ENCODE results near the gene DLGAP1.

DLGAP1 gene

GRCh38 chr18:4358618-4359017 lies 96.5 kb downstream of the DLGAP1 start:
- Histone ChIP-seq H2BK15ac (ENCODE audit: low read length) (no peak overlapping the region), H2BK5ac (ENCODE audit: low read length) (no peak overlapping the region), H2BK12ac (ENCODE audit: low read length) (no peak overlapping the region), H4K8ac (ENCODE audit: low read depth, low read length) (no peak overlapping the region), H4K91ac (ENCODE audit: low read depth, low read length, poor library complexity) (no peak overlapping the region), H3K18ac (ENCODE audit: low read length) (no peak overlapping the region), H3K14ac (ENCODE audit: low read length) (no peak overlapping the region), H3K79me1 (ENCODE audit: low read depth, low read length) (no peaks in the 10 kb centered on the region), H3K23ac (ENCODE audit: low read depth, low read length, poor library complexity) (no peak overlapping the region), H3K27me3 (ENCODE audit: control insufficient read depth in 3 of 3, insufficient read depth in 3 of 3, low read depth in 1 of 3, low read length in 3 of 3) (no peaks in the 10 kb centered on the region), H3K27ac (replicated peaks; ENCODE audit: low read length) (no peak overlapping the region), H3K9me3 (replicated peaks in 1 of 2; ENCODE audit: control insufficient read depth in 2 of 2, insufficient read depth in 1 of 2, low read depth in 1 of 2, low read length in 2 of 2) (no peaks in the 10 kb centered on the region), H3K4me1 (ENCODE audit: control insufficient read depth in 2 of 2, insufficient read depth in 1 of 2, low read depth in 1 of 2, low read length in 2 of 2) (peaks cover 2 to 6% of the 10 kb centered on the region in 2 donors), H2AK5ac (ENCODE audit: low read depth, low read length) (no peak overlapping the region), H3K36me3 (replicated peaks in 1 of 2; ENCODE audit: control insufficient read depth in 2 of 2, insufficient read depth in 2 of 2, low read length in 2 of 2) (no peaks in the 10 kb centered on the region), H3K4me3 (ENCODE audit: low read length in 2 of 2) (no peak overlapping the region), H3K4me2 (ENCODE audit: insufficient read depth, low read length, poor library complexity, severe bottlenecking) (no peak overlapping the region), H2BK120ac (ENCODE audit: low read depth, low read length) (no peak overlapping the region), H3K4ac (ENCODE audit: low read length) (no peak overlapping the region), H2AFZ (ENCODE audit: low read length) (no peak overlapping the region), H3K9ac (ENCODE audit: low read depth, low read length, poor library complexity) (no peak overlapping the region)
- WGBS, 2 donors (ENCODE audit: extremely low coverage in 2 of 2, insufficient read length in 2 of 2, insufficient replicate concordance in 1 of 2) = no CpG with 5 or more reads among the region's 4 CpGs
- DNase-seq (ENCODE audit: low spot score) = no peak

- Histone ChIP-seq H3K27me3 (ENCODE audit: control insufficient read depth in 3 of 3, insufficient read depth in 3 of 3, low read depth in 1 of 3, low read length in 3 of 3) (peaks cover 0 to 6% (median 0%) of the 10 kb centered on the region in 3 experiments), H3K27ac (replicated peaks; ENCODE audit: low read length) (no peak overlapping the region), H3K4me1 (ENCODE audit: control insufficient read depth in 2 of 2, insufficient read depth in 1 of 2, low read depth in 1 of 2, low read length in 2 of 2) (peaks cover 2 to 12% of the 10 kb centered on the region in 2 donors), H2BK12ac (ENCODE audit: low read length) (no peak overlapping the region), H3K36me3 (replicated peaks in 1 of 2; ENCODE audit: control insufficient read depth in 2 of 2, insufficient read depth in 2 of 2, low read length in 2 of 2) (no peaks in the 10 kb centered on the region), H2BK5ac (ENCODE audit: low read length) (no peak overlapping the region), H4K8ac (ENCODE audit: low read depth, low read length) (no peak overlapping the region), H3K9me3 (replicated peaks in 1 of 2; ENCODE audit: control insufficient read depth in 2 of 2, insufficient read depth in 1 of 2, low read depth in 1 of 2, low read length in 2 of 2) (no peaks in the 10 kb centered on the region), H3K18ac (ENCODE audit: low read length) (no peak overlapping the region), H4K91ac (ENCODE audit: low read depth, low read length, poor library complexity) (no peak overlapping the region), H3K4me3 (ENCODE audit: low read length in 2 of 2) (no peak overlapping the region), H2AFZ (ENCODE audit: low read length) (no peak overlapping the region), H3K4ac (ENCODE audit: low read length) (no peak overlapping the region), H2AK5ac (ENCODE audit: low read depth, low read length) (no peak overlapping the region), H3K14ac (ENCODE audit: low read length) (peak overlapping the region; percentile 58), H3K9ac (ENCODE audit: low read depth, low read length, poor library complexity) (no peak overlapping the region), H3K4me2 (ENCODE audit: insufficient read depth, low read length, poor library complexity, severe bottlenecking) (no peak overlapping the region), H3K23ac (ENCODE audit: low read depth, low read length, poor library complexity) (no peak overlapping the region), H2BK120ac (ENCODE audit: low read depth, low read length) (no peak overlapping the region), H2BK15ac (ENCODE audit: low read length) (no peak overlapping the region), H3K79me1 (ENCODE audit: low read depth, low read length) (no peaks in the 10 kb centered on the region)
- no peak for DNase-seq (ENCODE audit: low spot score)
- WGBS, 2 donors (ENCODE audit: extremely low coverage in 2 of 2, insufficient read length in 2 of 2, insufficient replicate concordance in 1 of 2) = no CpG with 5 or more reads among the region's 4 CpGs
Observed at GRCh38 chr18:4357579-4357978, 97.5 kb downstream of the DLGAP1 start.

GRCh38 chr18:4356929-4357328 lies 98.2 kb downstream of the DLGAP1 start:
- no peak overlapping the region for H3K9ac ChIP-seq (ENCODE audit: low read depth, low read length, poor library complexity)
- no peak overlapping the region for H3K4ac ChIP-seq (ENCODE audit: low read length)
- no peak overlapping the region for H2BK12ac ChIP-seq (ENCODE audit: low read length)
- H2BK120ac ChIP-seq (ENCODE audit: low read depth, low read length) = no peak overlapping the region
- no peak overlapping the region for H3K18ac ChIP-seq (ENCODE audit: low read length)
- H3K27me3 ChIP-seq (ENCODE audit: control insufficient read depth in 3 of 3, insufficient read depth in 3 of 3, low read depth in 1 of 3, low read length in 3 of 3) = peaks cover 0 to 9% (median 0%) of the 10 kb centered on the region in 3 experiments
- no peak overlapping the region for H2BK5ac ChIP-seq (ENCODE audit: low read length)
- no peak overlapping the region for H2AK5ac ChIP-seq (ENCODE audit: low read depth, low read length)
- no peak overlapping the region for H3K4me2 ChIP-seq (ENCODE audit: insufficient read depth, low read length, poor library complexity, severe bottlenecking)
- H4K8ac ChIP-seq (ENCODE audit: low read depth, low read length) = no peak overlapping the region
- H3K27ac ChIP-seq (replicated peaks; ENCODE audit: low read length) = no peak overlapping the region
- no peak overlapping the region for H3K23ac ChIP-seq (ENCODE audit: low read depth, low read length, poor library complexity)
- no CpG with 5 or more reads among the region's 6 CpGs for WGBS, 2 donors (ENCODE audit: extremely low coverage in 2 of 2, insufficient read length in 2 of 2, insufficient replicate concordance in 1 of 2)
- H3K36me3 ChIP-seq (replicated peaks in 1 of 2; ENCODE audit: control insufficient read depth in 2 of 2, insufficient read depth in 2 of 2, low read length in 2 of 2) = no peaks in the 10 kb centered on the region
- no peaks in the 10 kb centered on the region for H3K9me3 ChIP-seq (replicated peaks in 1 of 2; ENCODE audit: control insufficient read depth in 2 of 2, insufficient read depth in 1 of 2, low read depth in 1 of 2, low read length in 2 of 2)
- H4K91ac ChIP-seq (ENCODE audit: low read depth, low read length, poor library complexity) = no peak overlapping the region
- no peak overlapping the region for H2BK15ac ChIP-seq (ENCODE audit: low read length)
- H3K14ac ChIP-seq (ENCODE audit: low read length) = no peak overlapping the region
- H3K79me1 ChIP-seq (ENCODE audit: low read depth, low read length) = no peaks in the 10 kb centered on the region
- peaks cover 2 to 12% of the 10 kb centered on the region in 2 donors for H3K4me1 ChIP-seq (ENCODE audit: control insufficient read depth in 2 of 2, insufficient read depth in 1 of 2, low read depth in 1 of 2, low read length in 2 of 2)
- DNase-seq (ENCODE audit: low spot score) = no peak
- no peak overlapping the region for H3K4me3 ChIP-seq (ENCODE audit: low read length in 2 of 2)
- no peak overlapping the region for H2AFZ ChIP-seq (ENCODE audit: low read length)

- Histone ChIP-seq H3K9me3 (replicated peaks in 1 of 2; ENCODE audit: control insufficient read depth in 2 of 2, insufficient read depth in 1 of 2, low read depth in 1 of 2, low read length in 2 of 2) (no peaks in the 10 kb centered on the region), H3K36me3 (replicated peaks in 1 of 2; ENCODE audit: control insufficient read depth in 2 of 2, insufficient read depth in 2 of 2, low read length in 2 of 2) (no peaks in the 10 kb centered on the region), H4K8ac (ENCODE audit: low read depth, low read length) (no peak overlapping the region), H4K91ac (ENCODE audit: low read depth, low read length, poor library complexity) (no peak overlapping the region), H3K27ac (replicated peaks; ENCODE audit: low read length) (no peak overlapping the region), H3K4ac (ENCODE audit: low read length) (no peak overlapping the region), H3K9ac (ENCODE audit: low read depth, low read length, poor library complexity) (no peak overlapping the region), H3K14ac (ENCODE audit: low read length) (no peak overlapping the region), H2BK12ac (ENCODE audit: low read length) (no peak overlapping the region), H3K4me1 (ENCODE audit: control insufficient read depth in 2 of 2, insufficient read depth in 1 of 2, low read depth in 1 of 2, low read length in 2 of 2) (peaks cover 2 to 12% of the 10 kb centered on the region in 2 donors), H3K4me3 (ENCODE audit: low read length in 2 of 2) (no peak overlapping the region), H2AK5ac (ENCODE audit: low read depth, low read length) (no peak overlapping the region), H3K4me2 (ENCODE audit: insufficient read depth, low read length, poor library complexity, severe bottlenecking) (no peak overlapping the region), H3K79me1 (ENCODE audit: low read depth, low read length) (no peaks in the 10 kb centered on the region), H2BK15ac (ENCODE audit: low read length) (no peak overlapping the region), H2BK5ac (ENCODE audit: low read length) (no peak overlapping the region), H3K18ac (ENCODE audit: low read length) (no peak overlapping the region), H3K27me3 (ENCODE audit: control insufficient read depth in 3 of 3, insufficient read depth in 3 of 3, low read depth in 1 of 3, low read length in 3 of 3) (peaks cover 0 to 9% (median 0%) of the 10 kb centered on the region in 3 experiments), H3K23ac (ENCODE audit: low read depth, low read length, poor library complexity) (no peak overlapping the region), H2AFZ (ENCODE audit: low read length) (no peak overlapping the region), H2BK120ac (ENCODE audit: low read depth, low read length) (no peak overlapping the region)
- no peak for DNase-seq (ENCODE audit: low spot score)
- WGBS, 2 donors (ENCODE audit: extremely low coverage in 2 of 2, insufficient read length in 2 of 2, insufficient replicate concordance in 1 of 2) = no CpG with 5 or more reads among the region's 9 CpGs
Observed at GRCh38 chr18:4353853-4354418, 101.2 kb downstream of the DLGAP1 start.

Measured in neuronal stem cell (in vitro differentiated cells).